Neural crest cell (in vitro differentiated cells): ENCODE measurements around the gene GPD2. TPM values are rescaled to one million over a fixed set of nuclear protein-coding genes. Genes with fewer than 3 reads are reported as not detected.

Source experiments
- DNase-seq: peaks from one replicate; pipeline ENCODE4 v3.0.0; 2021; ENCODE audit warnings: low read depth, mixed read lengths, low spot score
- H3K27ac Mint-ChIP-seq: one replicate; pipeline ENCODE4 v1.8.0; 2021; ENCODE audit warnings: mild to moderate bottlenecking, mixed read lengths; ENCODE audit not compliant: unreplicated experiment
- H3K27me3 Mint-ChIP-seq: 2 replicates; pipeline ENCODE4 v1.8.0; 2021; ENCODE audit warnings: low read depth, mild to moderate bottlenecking, mixed read lengths
- H3K36me3 Mint-ChIP-seq: 2 replicates; pipeline ENCODE4 v1.8.0; 2021; ENCODE audit warnings: low read depth, mild to moderate bottlenecking, mixed read lengths
- H3K4me1 Mint-ChIP-seq: 2 replicates; pipeline ENCODE4 v1.8.0; 2021; ENCODE audit warnings: mixed read lengths
- H3K4me3 Mint-ChIP-seq: one replicate; pipeline ENCODE4 v1.8.0; 2021; ENCODE audit warnings: mild to moderate bottlenecking, mixed read lengths
- H3K9me3 Mint-ChIP-seq: 2 replicates; pipeline ENCODE4 v1.8.0; 2021; ENCODE audit warnings: mixed read lengths
- total RNA-seq: library from RNA; stranded (reverse); gene quantifications from 2 replicates; pipeline ENCODE4 v1.2.1, GENCODE V29; 2021
- TF ChIP-seq, protein P1 (sequence below): fragments of 200-600 bp; sonication (generic); conservative IDR thresholded peaks from 2 replicates; pipeline ENCODE4 v1.5.0; 2021; ENCODE audit warnings: antibody characterized with exemption, mild to moderate bottlenecking

GPD2 gene
- total RNA-seq, 1 donor from 2014 or later, result 54.4 TPM

DNA sequence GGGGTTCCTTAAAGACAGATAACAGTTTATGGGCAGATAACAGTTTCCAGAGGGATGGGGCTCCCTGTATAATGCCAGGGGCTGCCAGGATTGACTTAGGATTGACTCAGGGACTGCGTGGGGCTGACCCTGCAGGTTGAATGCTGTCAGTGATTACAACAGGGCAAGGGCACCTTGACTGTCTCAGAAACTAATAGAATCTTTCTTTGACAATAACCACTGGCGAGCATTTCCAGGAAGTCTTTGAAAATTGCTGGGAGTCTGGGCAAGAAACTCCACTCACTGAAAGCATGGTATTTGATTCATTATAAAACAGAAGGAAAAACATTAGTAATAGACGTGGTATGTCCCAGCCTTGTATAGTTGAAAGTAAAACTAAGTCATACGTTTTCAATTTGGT, 101.0 kb downstream of the GPD2 start:
- TF ChIP-seq, protein P1, sequence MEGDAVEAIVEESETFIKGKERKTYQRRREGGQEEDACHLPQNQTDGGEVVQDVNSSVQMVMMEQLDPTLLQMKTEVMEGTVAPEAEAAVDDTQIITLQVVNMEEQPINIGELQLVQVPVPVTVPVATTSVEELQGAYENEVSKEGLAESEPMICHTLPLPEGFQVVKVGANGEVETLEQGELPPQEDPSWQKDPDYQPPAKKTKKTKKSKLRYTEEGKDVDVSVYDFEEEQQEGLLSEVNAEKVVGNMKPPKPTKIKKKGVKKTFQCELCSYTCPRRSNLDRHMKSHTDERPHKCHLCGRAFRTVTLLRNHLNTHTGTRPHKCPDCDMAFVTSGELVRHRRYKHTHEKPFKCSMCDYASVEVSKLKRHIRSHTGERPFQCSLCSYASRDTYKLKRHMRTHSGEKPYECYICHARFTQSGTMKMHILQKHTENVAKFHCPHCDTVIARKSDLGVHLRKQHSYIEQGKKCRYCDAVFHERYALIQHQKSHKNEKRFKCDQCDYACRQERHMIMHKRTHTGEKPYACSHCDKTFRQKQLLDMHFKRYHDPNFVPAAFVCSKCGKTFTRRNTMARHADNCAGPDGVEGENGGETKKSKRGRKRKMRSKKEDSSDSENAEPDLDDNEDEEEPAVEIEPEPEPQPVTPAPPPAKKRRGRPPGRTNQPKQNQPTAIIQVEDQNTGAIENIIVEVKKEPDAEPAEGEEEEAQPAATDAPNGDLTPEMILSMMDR, result no peak
- Mint-ChIP-seq H3K36me3 (peaks cover 15% of the 10 kb centered on the region), H3K4me3 (no peak overlapping the region), H3K9me3 (peaks cover 7% of the 10 kb centered on the region), H3K27me3 (no peaks in the 10 kb centered on the region), H3K4me1 (peaks cover 15% of the 10 kb centered on the region), H3K27ac (no peak overlapping the region)
- no peak for DNase-seq

DNA sequence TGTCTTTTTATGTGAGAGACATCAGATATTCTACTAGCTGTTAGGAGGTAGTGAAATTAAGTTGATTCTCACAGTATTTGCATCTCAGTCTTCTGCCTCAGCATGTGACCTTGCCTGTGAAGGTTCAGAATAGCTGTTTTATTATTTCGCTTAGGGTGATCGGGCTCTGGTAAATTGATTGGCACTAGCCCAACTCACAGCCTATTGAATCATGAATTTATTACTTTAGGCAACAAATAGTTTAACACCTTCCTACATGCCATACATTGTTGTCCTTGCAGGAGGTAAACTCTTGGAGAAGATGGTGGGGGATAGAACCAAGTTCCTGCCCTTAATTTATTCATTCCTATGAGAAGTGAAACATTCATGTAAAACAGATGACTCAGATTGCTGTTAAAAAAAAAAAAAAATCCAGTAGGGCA, 101.9 kb downstream of the GPD2 start:
- peaks cover 16% of the 10 kb centered on the region for H3K4me1 Mint-ChIP-seq
- H3K9me3 Mint-ChIP-seq, result peaks cover 7% of the 10 kb centered on the region
- TF ChIP-seq, protein P1, result no peak
- DNase-seq, result no peak
- H3K27ac Mint-ChIP-seq, result no peak overlapping the region
- H3K4me3 Mint-ChIP-seq, result no peak overlapping the region
- H3K27me3 Mint-ChIP-seq, result no peaks in the 10 kb centered on the region
- H3K36me3 Mint-ChIP-seq, result peaks cover 13% of the 10 kb centered on the region

DNA sequence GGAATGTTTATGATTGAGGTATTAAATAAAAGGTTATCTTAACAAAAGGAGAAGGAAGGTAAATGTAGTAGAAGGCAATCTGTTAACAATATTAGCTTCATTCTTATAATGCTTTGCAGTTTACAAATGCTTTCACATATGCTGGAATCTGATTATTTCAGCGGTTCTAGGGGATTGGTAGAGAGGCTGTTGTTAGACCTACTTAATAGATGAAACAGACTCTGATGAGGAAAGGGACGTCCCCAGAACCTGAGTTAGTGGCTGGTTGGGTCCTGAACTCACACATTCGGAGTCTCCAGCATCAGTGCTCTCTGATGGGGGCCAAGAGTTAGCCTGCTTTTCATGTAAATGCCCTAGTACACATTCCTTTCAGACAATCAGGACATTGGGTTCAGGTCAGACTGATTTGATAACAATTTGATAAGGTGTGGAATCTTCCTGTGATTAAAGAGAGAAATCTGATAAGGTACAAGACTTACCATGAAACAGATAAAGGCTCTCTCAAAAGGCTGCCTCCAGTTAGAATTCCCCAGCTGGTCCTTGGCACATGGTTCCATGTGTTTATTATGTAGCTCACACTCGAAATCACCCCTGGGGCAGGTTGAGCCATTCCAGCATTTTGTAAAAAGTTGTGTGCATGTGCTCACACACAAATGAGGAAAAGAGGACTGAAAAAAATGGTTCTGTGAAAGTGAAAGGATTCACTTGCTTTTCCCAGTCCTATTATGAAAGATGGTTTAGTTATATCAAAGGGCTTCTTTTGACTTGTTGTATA, 103.1 kb downstream of the GPD2 start:
- no peak for DNase-seq
- H3K27me3 Mint-ChIP-seq, result no peaks in the 10 kb centered on the region
- H3K9me3 Mint-ChIP-seq, result peaks cover under 1% of the 10 kb centered on the region
- TF ChIP-seq, protein P1, result no peak
- peak overlapping the region; percentile 12 for H3K27ac Mint-ChIP-seq
- no peak overlapping the region for H3K4me3 Mint-ChIP-seq
- peaks cover 2% of the 10 kb centered on the region for H3K36me3 Mint-ChIP-seq
- peaks cover 16% of the 10 kb centered on the region for H3K4me1 Mint-ChIP-seq

DNA sequence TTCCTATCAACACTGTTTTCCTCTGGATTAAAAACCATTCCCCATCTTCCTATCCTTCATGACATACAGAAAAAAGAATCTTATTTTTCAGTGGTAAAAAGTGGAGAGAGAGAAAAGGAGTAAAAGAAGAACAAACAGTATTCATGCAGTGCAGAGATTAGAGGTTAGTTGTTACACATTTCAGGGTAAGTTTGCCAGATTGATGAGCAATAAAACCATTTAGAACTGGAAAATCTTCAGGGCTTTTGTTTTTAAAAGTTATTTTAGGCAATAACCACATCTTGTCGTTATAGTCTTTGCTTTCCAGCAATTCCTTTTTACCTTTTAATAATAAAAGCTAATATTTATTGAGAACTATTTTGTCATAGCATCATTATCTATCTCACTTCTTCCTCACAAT, 104.5 kb downstream of the GPD2 start:
- H3K4me3 Mint-ChIP-seq, result no peak overlapping the region
- H3K4me1 Mint-ChIP-seq, result peaks cover 16% of the 10 kb centered on the region
- H3K9me3 Mint-ChIP-seq, result no peaks in the 10 kb centered on the region
- H3K27me3 Mint-ChIP-seq, result no peaks in the 10 kb centered on the region
- no peaks in the 10 kb centered on the region for H3K36me3 Mint-ChIP-seq
- TF ChIP-seq, protein P1, result no peak
- H3K27ac Mint-ChIP-seq, result no peak overlapping the region
- DNase-seq, result no peak

DNA sequence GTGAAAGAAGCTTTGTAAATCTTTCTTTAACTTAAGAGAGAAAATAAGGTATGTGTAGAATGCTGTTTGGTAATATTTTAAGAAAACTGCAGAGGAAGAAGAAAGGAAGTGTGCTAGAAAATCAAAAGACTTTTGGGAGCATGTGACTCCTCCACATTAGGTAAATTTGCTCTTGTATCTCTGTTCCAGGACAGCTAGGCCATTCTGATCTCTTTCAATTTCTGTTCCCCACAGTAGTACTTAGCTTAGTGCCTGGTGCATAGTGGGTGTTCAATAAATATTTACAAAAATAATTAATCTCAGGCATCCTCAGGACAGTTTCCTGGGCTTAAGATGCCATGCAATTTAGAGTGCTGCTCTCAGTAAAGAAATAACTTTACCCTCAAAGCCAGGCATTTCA, 105.0 kb downstream of the GPD2 start:
- TF ChIP-seq, protein P1, result no peak
- Mint-ChIP-seq H3K9me3 (no peaks in the 10 kb centered on the region), H3K27ac (no peak overlapping the region), H3K36me3 (no peaks in the 10 kb centered on the region), H3K4me3 (no peak overlapping the region), H3K27me3 (no peaks in the 10 kb centered on the region), H3K4me1 (peaks cover 16% of the 10 kb centered on the region)
- DNase-seq, result no peak
